Measurements from ENCODE around the gene SURF1. TPM values are rescaled to one million over a fixed set of nuclear protein-coding genes. Genes with fewer than 3 reads are reported as not detected.
A peak's percentile ranks its signal among the peaks of the same experiment; 100 is the strongest.
"Not testable (repeated sequence)": the region's sequence is repeated elsewhere in the genome, so short reads cannot be mapped to it uniquely, and the experiment has no call there.

The SURF1 gene
- total and polyA plus RNA-seq, 11 donors = 36.8 to 104 (median 53.6) TPM

- peaks cover 0 to 19% (median 0%) of the 10 kb centered on the region in 9 donors for H3K27me3 ChIP-seq
- 85 to 93% (median 89%) methylated on average over 3 of the region's 3 CpGs for WGBS, 4 donors
Measured at GRCh38 chr9:133393399-133393798, 37.1 kb upstream of the SURF1 start.

GRCh38 chr9:133392308-133392707 is 36.0 kb upstream of the SURF1 start:
- H3K4me3 ChIP-seq; H3K9me3 ChIP-seq; ATAC-seq; H3K4me1 ChIP-seq; intact Hi-C loops (cut with DNase I); DNase-seq; H3K27ac ChIP-seq; H3K36me3 ChIP-seq: not testable (repeated sequence)
- 89 to 99% (median 97%) methylated on average over 3 of the region's 3 CpGs for WGBS, 4 donors
- H3K27me3 ChIP-seq = peaks cover 0 to 19% (median 0%) of the 10 kb centered on the region in 9 donors

More at GRCh38 chr9:133393399-133393798, 37.1 kb upstream of the SURF1 start:
- H3K9me3 ChIP-seq = no peaks in the 10 kb centered on the region
- H3K27ac ChIP-seq = no peak overlapping the region
- ATAC-seq (no peak), DNase-seq (no peak)
- TF ChIP-seq POLR2A (IDR thresholded peaks at IDR 0.05) (no peak), CTCF (IDR thresholded peaks at IDR 0.05) (no peak)
- no peak overlapping the region for H3K4me3 ChIP-seq
- no peaks in the 10 kb centered on the region for H3K36me3 ChIP-seq
- H3K4me1 ChIP-seq = no peaks in the 10 kb centered on the region
- intact Hi-C loops (cut with DNase I) = no loop called here

GRCh38 chr9:133391449-133391848 is 35.2 kb upstream of the SURF1 start:
- H3K36me3 ChIP-seq; H3K4me3 ChIP-seq; H3K9me3 ChIP-seq; DNase-seq; ATAC-seq; intact Hi-C loops (cut with DNase I); H3K4me1 ChIP-seq; H3K27ac ChIP-seq: not testable (repeated sequence)
- WGBS, 4 donors = 49 to 73% (median 54%) methylated on average over 2 to 3 of the region's 4 CpGs
- H3K27me3 ChIP-seq = peaks cover 0 to 19% (median 0%) of the 10 kb centered on the region in 9 donors

GRCh38 chr9:133390713-133391112 is 34.4 kb upstream of the SURF1 start:
- TF ChIP-seq CTCF (IDR thresholded peaks at IDR 0.05) = no peak
- TF ChIP-seq POLR2A (IDR thresholded peaks at IDR 0.05) = no peak
- H3K4me3 ChIP-seq = no peak overlapping the region
- intact Hi-C loops (cut with DNase I) = no loop called here
- H3K27ac ChIP-seq = no peak overlapping the region
- H3K4me1 ChIP-seq = no peaks in the 10 kb centered on the region
- 81 to 90% (median 85%) methylated on average over 7 of the region's 7 CpGs for WGBS, 4 donors
- peaks cover 0 to 19% (median 0%) of the 10 kb centered on the region in 9 donors for H3K27me3 ChIP-seq
- H3K36me3 ChIP-seq = no peaks in the 10 kb centered on the region
- H3K9me3 ChIP-seq = no peaks in the 10 kb centered on the region
- ATAC-seq (no peak), DNase-seq (peak in 1 of 5 donors; percentile 18)

DNA sequence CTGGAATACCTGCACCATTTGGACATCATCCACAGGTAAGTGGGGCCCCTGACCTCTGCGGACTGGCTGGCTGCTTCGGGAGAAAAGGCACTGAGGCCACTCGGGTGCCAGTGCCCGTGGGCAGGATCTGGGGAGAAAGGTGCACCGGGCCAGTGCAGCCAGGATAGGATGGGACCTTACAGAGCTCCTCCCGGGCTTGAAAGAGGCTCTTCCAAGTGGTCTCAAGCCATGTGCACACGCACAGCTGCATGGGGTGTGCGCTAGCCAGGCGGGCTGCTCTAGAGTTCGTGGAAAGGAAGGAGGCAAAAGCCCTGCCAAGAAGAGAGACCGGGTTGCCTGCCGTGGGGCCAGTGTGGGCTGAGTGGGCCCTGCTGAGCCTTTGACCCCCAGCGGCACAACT is 33.3 kb upstream of the SURF1 start:
- peaks cover 0 to 12% (median 0%) of the 10 kb centered on the region in 9 donors for H3K27me3 ChIP-seq
- 82 to 87% (median 84%) methylated on average over 12 to 13 of the region's 13 CpGs for WGBS, 4 donors
- no peaks in the 10 kb centered on the region for H3K9me3 ChIP-seq
- no peaks in the 10 kb centered on the region for H3K36me3 ChIP-seq
- no peak overlapping the region for H3K4me3 ChIP-seq
- no peak for DNase-seq
- intact Hi-C loops (cut with DNase I) = no loop called here
- no peak for ATAC-seq
- no peak overlapping the region for H3K27ac ChIP-seq
- TF ChIP-seq POLR2A (IDR thresholded peaks at IDR 0.05) = no peak
- TF ChIP-seq CTCF (IDR thresholded peaks at IDR 0.05) = no peak
- H3K4me1 ChIP-seq = no peaks in the 10 kb centered on the region
